HG03103 (cell line): ENCODE results near the gene PPBP.
"Not testable (repeated sequence)": the region's sequence is repeated elsewhere in the genome, so short reads cannot be mapped to it uniquely, and the experiment has no call there.

Source experiments
- ATAC-seq: cut with Tn5 transposase; IDR thresholded peaks from one replicate; pipeline ENCODE4 v1.9.1; 2021; ENCODE audit warnings: low read depth; ENCODE audit not compliant: unreplicated experiment

The PPBP gene

DNA sequence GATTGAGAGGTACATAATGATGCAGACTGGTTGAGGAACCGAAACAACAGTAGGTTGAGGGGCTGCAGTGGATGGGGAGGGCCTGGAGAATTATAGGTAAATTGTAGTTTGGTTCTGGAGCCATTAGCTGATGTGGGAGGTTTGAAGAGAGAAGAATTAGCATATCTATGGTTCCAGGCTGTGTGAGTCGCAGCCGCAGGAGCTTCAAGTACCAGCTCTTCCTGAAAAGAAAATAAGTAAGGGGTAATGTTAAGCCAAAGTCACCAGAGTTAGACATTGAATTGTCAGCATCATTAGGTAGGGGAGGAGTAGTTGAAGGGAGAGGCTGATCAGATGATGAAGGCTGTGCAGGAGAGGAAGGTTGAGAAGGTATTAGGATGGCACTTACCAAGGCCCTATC, 35.6 kb downstream of the PPBP start:
- no peak for ATAC-seq

DNA sequence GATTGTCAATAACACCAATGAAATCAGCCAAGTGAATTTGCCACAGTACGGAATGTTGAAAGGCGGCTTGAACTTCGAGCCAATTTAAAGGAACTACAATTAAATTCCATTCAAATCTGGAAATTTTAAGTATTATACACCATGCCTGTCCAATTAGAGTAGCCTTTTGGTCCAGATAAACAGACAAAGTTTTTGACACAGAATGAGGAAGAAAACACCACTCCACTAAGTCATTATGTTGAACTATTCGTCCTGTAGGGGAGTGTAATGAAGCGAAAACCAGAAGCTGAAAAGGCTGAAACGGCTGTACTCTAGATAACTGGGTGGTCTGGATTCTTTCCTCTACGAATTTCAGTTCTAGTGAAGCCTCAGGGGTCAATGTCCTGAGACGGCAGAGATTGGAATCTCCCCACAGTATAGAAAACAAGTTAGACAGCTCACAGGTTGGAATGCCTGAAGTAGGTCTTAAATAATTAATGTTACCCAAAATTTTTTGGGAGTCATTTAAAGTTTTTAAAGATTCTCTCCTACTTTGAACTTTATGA, 37.5 kb downstream of the PPBP start:
- not testable (repeated sequence) for ATAC-seq

- no peak for ATAC-seq
Observed at GRCh38 chr4:73948990-73949706, 38.8 kb downstream of the PPBP start.

DNA sequence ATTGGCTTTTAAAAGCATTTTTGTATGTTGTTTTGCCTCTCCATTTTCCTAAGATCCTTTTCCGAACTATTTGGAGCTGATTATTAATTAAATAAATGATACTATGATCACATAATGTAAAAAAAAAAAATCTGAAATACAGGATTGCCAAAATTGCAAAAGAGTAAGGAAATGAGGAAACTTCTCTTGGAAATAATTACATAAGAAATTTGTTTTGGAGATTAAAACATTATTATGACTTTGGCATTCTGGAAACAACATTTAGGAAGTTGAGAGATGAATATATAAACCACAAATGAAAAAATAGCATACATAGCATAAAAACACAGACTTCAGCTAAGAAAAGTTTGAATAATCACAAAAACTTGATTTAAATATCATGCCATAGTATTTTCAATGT, 39.7 kb downstream of the PPBP start:
- ATAC-seq: no peak

DNA sequence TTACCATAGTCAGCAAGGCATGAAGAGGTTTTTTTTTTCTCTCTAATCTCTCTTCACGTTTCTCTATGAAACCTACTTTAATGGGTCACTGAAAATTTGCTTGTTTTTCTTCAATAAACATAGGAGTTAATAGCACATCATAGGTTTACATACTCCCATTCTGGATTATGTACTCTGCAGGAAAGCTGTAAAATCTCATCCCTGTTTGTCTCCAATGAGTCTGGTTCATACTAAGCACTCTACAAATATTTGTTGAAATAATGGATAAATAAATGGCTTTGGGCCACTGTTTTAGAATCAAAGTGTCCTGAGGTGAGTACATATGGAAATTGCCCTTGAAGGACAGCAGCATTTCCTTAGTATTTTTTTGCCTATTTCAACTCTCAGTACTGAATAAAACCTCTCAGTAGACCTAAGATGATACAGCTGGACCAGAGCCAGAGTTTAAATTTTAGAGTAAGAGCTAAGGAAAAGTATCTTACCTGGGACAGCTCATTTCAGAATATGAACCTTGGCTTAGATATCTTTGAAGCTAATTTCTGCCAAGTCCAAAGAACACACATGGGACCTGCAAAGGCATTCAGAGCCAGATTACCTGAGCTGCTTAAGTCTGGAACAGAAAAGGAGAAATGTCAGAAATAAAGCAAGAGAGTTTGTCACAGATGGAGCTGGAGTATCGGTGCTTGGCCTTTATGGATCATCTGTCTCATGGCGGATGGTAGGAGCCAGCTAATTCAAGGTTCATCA, 40.6 kb downstream of the PPBP start:
- no peak for ATAC-seq

- no peak for ATAC-seq
Observed at GRCh38 chr4:73945674-73946449, 42.1 kb downstream of the PPBP start.

- ATAC-seq: no peak
Observed at GRCh38 chr4:73945140-73945539, 42.9 kb downstream of the PPBP start.

DNA sequence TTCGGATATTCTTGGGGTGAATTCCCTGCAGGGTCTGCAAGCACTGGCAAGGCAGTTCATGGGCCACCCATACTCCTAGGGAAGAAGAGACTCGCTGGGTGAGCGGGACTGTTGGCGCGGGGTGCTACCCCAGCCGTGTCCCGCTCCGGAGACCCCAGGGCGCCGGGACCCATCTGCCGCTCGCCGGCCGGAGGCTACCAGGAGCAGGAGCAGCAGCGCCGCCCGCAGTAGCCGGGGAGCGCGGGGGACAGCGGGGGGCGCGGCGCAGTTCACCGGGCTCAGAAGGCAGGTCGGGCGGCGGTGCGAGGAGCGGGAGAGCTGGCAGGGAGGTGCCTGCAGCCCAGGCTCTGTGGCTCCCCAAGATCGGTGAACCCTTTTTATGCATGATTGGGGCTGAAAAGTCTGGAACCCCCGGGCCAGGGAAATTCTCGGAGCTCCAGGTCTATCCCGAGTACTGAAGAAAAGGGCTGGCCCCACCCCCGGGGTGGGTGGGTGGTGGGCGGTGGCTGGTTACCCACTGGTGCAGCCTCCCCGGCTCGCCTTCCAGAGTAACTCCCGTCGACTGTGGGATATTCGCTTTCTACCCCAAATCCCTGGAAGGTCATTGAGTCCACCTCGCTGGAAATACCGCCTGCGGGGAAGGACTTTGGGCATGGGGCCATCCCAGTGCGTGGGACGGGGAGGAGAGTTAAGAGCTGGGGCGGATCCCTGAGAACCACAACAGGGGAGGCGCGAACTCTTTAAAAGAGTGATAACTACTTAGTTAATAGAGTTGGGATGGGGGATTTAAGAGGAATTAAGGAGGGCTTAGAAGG, 43.7 kb downstream of the PPBP start:
- no peak for ATAC-seq

DNA sequence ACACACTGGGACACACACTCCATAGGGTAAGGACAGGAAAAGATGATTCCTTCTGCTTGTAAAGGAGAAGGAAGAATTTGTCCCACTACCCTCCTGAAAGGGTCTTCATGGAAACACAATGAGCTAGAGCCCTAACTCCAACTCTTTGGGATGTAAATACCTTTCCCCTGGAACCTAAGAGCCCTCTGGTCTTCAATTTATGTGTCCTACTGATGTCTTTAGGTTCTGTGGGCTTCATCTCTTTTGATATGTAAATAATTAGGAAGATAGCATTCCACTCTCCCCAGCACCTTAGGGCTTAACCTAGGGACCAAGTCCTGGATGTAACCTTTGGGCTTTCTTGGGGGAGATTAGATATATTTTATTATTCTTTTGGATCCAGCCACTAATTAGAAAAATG, 44.4 kb downstream of the PPBP start:
- no peak for ATAC-seq

DNA sequence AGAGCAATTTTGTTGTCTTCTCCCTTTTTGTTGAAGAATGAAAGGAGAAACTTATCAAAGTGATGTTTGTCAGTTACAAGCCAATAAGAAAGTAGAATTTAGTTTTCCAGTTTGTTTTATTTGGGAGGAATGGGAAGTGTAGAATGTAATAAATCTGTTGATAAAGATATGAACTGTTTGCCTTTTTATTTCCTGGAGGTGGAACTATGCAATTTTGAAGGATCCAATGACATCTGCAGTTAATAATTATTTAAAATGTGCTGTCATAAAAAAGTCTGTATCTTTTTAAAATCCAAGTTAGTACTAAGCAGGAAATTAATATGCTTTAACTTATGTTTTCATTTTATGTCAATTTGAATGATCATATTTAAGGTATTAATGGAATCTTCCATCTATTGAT, 51.0 kb downstream of the PPBP start:
- ATAC-seq: no peak
